SK-N-SH (cell line): ENCODE measurements around the gene TUBGCP5. TPM values are rescaled to one million over a fixed set of nuclear protein-coding genes. Genes with fewer than 3 reads are reported as not detected.

Source experiments
- CTCF ChIA-PET: fragments of 300-600, 350-600 bp; formaldehyde crosslinking; extraction: SDS; loops from one replicate; lab custom pipeline; 2021; lab: Yijun Ruan, JAX
- POLR2A ChIA-PET: fragments of 350-600 bp; sonication (Branson Sonifier 250); formaldehyde crosslinking; extraction: SDS; loops from one replicate; lab custom pipeline; 2020; ENCODE audit warnings: antibody characterized with exemption, inconsistent platforms; lab: Yijun Ruan, JAX
- DNase-seq: peaks from one replicate; pipeline ENCODE4 v3.0.0; 2012
- H2AFZ ChIP-seq: fragments of 200-600 bp; sonication (generic); 2 replicates; pipeline ENCODE4 v1.8.1; 2016; ENCODE audit warnings: antibody characterized with exemption, mild to moderate bottlenecking, low read depth
- H3F3A ChIP-seq: fragments of 200-600 bp; sonication (generic); replicated peaks from 2 replicates; pipeline ENCODE3; 2016; ENCODE audit warnings: antibody characterized with exemption, mild to moderate bottlenecking; ENCODE audit not compliant: insufficient read depth
- H3K27ac ChIP-seq, 2 experiments: fragments of 200-500 bp in 1 of 2; fragments of 200-600 bp in 1 of 2; sonication (Bioruptor generic) in 1 of 2; sonication (generic), shearing (Covaris generic) in 1 of 2; 2 replicates each; pipeline versions ENCODE4 v1.5.1 to v1.6.1; 2014 to 2016; ENCODE audit warnings: low read depth in 2 of 2, inconsistent platforms in 1 of 2, low read length in 1 of 2, mild to moderate bottlenecking in 1 of 2, mixed read lengths in 1 of 2
- H3K27me3 ChIP-seq: fragments of 200-600 bp; sonication (generic), shearing (Covaris generic); 2 replicates; pipeline ENCODE4 v1.6.1; 2016; ENCODE audit warnings: mixed run types; ENCODE audit not compliant: insufficient read depth
- H3K36me3 ChIP-seq, 2 experiments: fragments of 200-500 bp in 1 of 2; fragments of 200-600 bp in 1 of 2; sonication (Bioruptor generic) in 1 of 2; sonication (generic) in 1 of 2; replicated peaks in 1 of 2; 2 replicates each; pipeline versions ENCODE3 to v1.5.1; 2014 to 2016; ENCODE audit warnings: low read length in 1 of 2, mild to moderate bottlenecking in 1 of 2; ENCODE audit not compliant: insufficient read depth in 2 of 2, control insufficient read depth in 1 of 2
- H3K4me1 ChIP-seq, 2 experiments: fragments of 200-500 bp in 1 of 2; fragments of 200-600 bp in 1 of 2; sonication (Bioruptor generic) in 1 of 2; sonication (generic), shearing (Covaris generic) in 1 of 2; 2 replicates each; pipeline versions ENCODE4 v1.5.1 to v1.6.1; 2014 to 2016; ENCODE audit warnings: low read depth in 1 of 2, low read length in 1 of 2, mixed run types in 1 of 2; ENCODE audit not compliant: insufficient read depth in 2 of 2, control insufficient read depth in 1 of 2
- H3K4me2 ChIP-seq: fragments of 200-600 bp; sonication (generic), shearing (Covaris generic); 2 replicates; pipeline ENCODE4 v1.6.1; 2017; ENCODE audit warnings: mixed run types
- H3K4me3 ChIP-seq, 2 experiments: fragments of 200-500 bp in 1 of 2; fragments of 200-600 bp in 1 of 2; sonication (Bioruptor generic) in 1 of 2; sonication (generic), shearing (Covaris generic) in 1 of 2; 2 replicates each; pipeline versions ENCODE4 v1.5.1 to v1.8.1; 2014 to 2016; ENCODE audit warnings: low read depth in 2 of 2, inconsistent platforms in 1 of 2, low read length in 1 of 2, mild to moderate bottlenecking in 1 of 2, mixed read lengths in 1 of 2, moderate library complexity in 1 of 2
- H3K79me2 ChIP-seq: fragments of 200-600 bp; sonication (generic); 2 replicates; pipeline ENCODE4 v1.8.1; 2017; ENCODE audit warnings: mild to moderate bottlenecking; ENCODE audit not compliant: insufficient read depth
- H3K9ac ChIP-seq: fragments of 200-600 bp; sonication (generic); 2 replicates; pipeline ENCODE4 v1.6.1; 2017; ENCODE audit warnings: mixed run types
- H3K9me2 ChIP-seq: fragments of 200-600 bp; sonication (generic); 2 replicates; pipeline ENCODE4 v1.6.1; 2017; ENCODE audit warnings: mixed run types
- H3K9me3 ChIP-seq: fragments of 200-600 bp; sonication (generic); 2 replicates; pipeline ENCODE4 v1.6.1; 2017; ENCODE audit warnings: mixed run types, mild to moderate bottlenecking, moderate library complexity
- H4K20me1 ChIP-seq: fragments of 200-600 bp; sonication (generic); 2 replicates; pipeline ENCODE4 v1.6.1; 2017; ENCODE audit warnings: mild to moderate bottlenecking, mixed run types; ENCODE audit not compliant: insufficient read depth
- EZH2phosphoT487 ChIP-seq: fragments of 200-600 bp; sonication (generic); IDR thresholded peaks from 2 replicates; pipeline ENCODE4 v1.6.1; 2017; ENCODE audit warnings: low read depth, mixed run types, mild to moderate bottlenecking, antibody characterized with exemption, moderate library complexity, borderline replicate concordance
- FOSL2 ChIP-seq: IDR thresholded peaks from 2 replicates; pipeline ENCODE4 v1.4.0; 2012; ENCODE audit warnings: low read depth, mild to moderate bottlenecking, moderate library complexity, borderline replicate concordance
- FOXJ3 ChIP-seq: sonication (generic); formaldehyde crosslinking; IDR thresholded peaks from 2 replicates; pipeline ENCODE4 v1.5.1; 2020; ENCODE audit warnings: mild to moderate bottlenecking, missing genetic modification reagents
- GABPA ChIP-seq: IDR thresholded peaks from 2 replicates; pipeline ENCODE4 v1.4.0; 2012; ENCODE audit warnings: low read depth, mild to moderate bottlenecking
- GATA2 ChIP-seq: sonication (generic); formaldehyde crosslinking; IDR thresholded peaks from 2 replicates; pipeline ENCODE4 v1.5.0; 2020; ENCODE audit warnings: mild to moderate bottlenecking, missing genetic modification reagents
- JUND ChIP-seq: IDR thresholded peaks from 2 replicates; pipeline ENCODE4 v1.4.0; 2012
- MEF2A ChIP-seq: IDR thresholded peaks from 2 replicates; pipeline ENCODE4 v1.4.0; 2012; ENCODE audit warnings: low read depth, borderline replicate concordance
- MXI1 ChIP-seq: IDR thresholded peaks from 2 replicates; pipeline ENCODE4 v1.6.1; 2012; ENCODE audit warnings: mild to moderate bottlenecking, low read depth, low read length, improper control_type of control experiment
- NRF1 ChIP-seq: IDR thresholded peaks from 2 replicates; pipeline ENCODE4 v1.6.1; 2012; ENCODE audit warnings: low read depth, mild to moderate bottlenecking, low read length
- PBX3 ChIP-seq: IDR thresholded peaks from 2 replicates; pipeline ENCODE4; 2012
- RAD21 ChIP-seq: IDR thresholded peaks from 2 replicates; pipeline ENCODE4 v1.6.1; 2012; ENCODE audit warnings: mild to moderate bottlenecking, low read length
- RCOR1 ChIP-seq: fragments of 150-350 bp; IDR thresholded peaks from 2 replicates; pipeline ENCODE4 v1.6.1; 2017; ENCODE audit warnings: antibody characterized with exemption, low read length
- RFX5 ChIP-seq: IDR thresholded peaks from 2 replicates; pipeline ENCODE4 v1.6.1; 2012; ENCODE audit warnings: mild to moderate bottlenecking, improper control_type of control experiment, low read length
- RXRA ChIP-seq: IDR thresholded peaks from 2 replicates; pipeline ENCODE4 v1.4.0; 2012; ENCODE audit warnings: low read depth, mild to moderate bottlenecking, borderline replicate concordance
- SMC3 ChIP-seq: IDR thresholded peaks from 2 replicates; pipeline ENCODE4 v1.6.1; 2012; ENCODE audit warnings: low read depth, low read length, improper control_type of control experiment
- TAF1 ChIP-seq: IDR thresholded peaks from 2 replicates; pipeline ENCODE4 v1.6.1; 2012; ENCODE audit warnings: low read depth, mild to moderate bottlenecking, low read length, moderate library complexity, borderline replicate concordance
- TCF12 ChIP-seq: IDR thresholded peaks from 2 replicates; pipeline ENCODE4 v1.4.0; 2012
- TEAD4 ChIP-seq: IDR thresholded peaks from 2 replicates; pipeline ENCODE4 v1.4.0; 2012; ENCODE audit warnings: mild to moderate bottlenecking, borderline replicate concordance; ENCODE audit not compliant: insufficient read depth
- YY1 ChIP-seq: IDR thresholded peaks from 2 replicates; pipeline ENCODE4 v1.4.0; 2012; ENCODE audit warnings: low read depth, mild to moderate bottlenecking
- WGBS: methylation state at CpG from one replicate; pipeline ENCODE4 v1.1.6; 2017; ENCODE audit warnings: low lambda C conversion rate; 5-methylcytosine and 5-hydroxymethylcytosine counted together
- polyA plus RNA-seq, 3 experiments: library from polyadenylated mRNA; depleted of rRNA; stranded (reverse); fragments of >200 nt; gene quantifications; 2 replicates each; pipeline ENCODE4 v1.2.3, GENCODE V29; 2012
- TF ChIP-seq, protein P1 (sequence below): IDR thresholded peaks from 2 replicates; pipeline ENCODE4 v1.4.0; 2012; ENCODE audit warnings: low read depth
- TF ChIP-seq, protein P2 (sequence below): IDR thresholded peaks from 2 replicates; pipeline ENCODE4 v1.4.0; 2012; ENCODE audit warnings: low read depth, borderline replicate concordance
- TF ChIP-seq, protein P3 (sequence below): fragments of 200-600 bp; sonication (generic); IDR thresholded peaks from 2 replicates; pipeline ENCODE4 v1.6.1; 2017; ENCODE audit warnings: antibody characterized with exemption, mild to moderate bottlenecking, moderate library complexity

TUBGCP5 gene
- polyA plus RNA-seq, 1 of the 3 experiments (the other 2 are of a cell fraction), result 8.7 TPM

DNA sequence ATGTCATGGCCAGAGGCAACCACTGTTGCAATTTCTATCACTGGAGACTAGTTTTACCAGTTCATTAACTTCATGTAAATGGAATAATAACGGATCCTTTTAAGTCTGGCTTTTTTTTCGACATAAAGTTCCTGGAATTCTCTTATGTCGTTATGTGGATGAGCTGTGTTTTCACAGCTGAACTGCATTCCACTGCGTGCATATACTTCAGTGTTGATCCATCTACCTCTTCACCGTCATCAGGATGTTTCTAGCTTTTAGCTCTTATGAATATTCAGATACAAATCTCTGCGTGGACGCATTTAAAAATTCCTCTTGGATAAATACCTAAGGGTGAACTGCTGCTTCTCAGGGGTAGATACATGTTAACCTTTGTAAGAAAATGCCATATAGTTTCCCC, 43.6 kb downstream of the TUBGCP5 start (continued):
- TF ChIP-seq YY1 (no peak), TEAD4 (no peak), TAF1 (no peak), FOSL2 (no peak), MXI1 (no peak), GABPA (no peak), RXRA (no peak), TCF12 (no peak), NRF1 (no peak)
- TF ChIP-seq, protein P1, sequence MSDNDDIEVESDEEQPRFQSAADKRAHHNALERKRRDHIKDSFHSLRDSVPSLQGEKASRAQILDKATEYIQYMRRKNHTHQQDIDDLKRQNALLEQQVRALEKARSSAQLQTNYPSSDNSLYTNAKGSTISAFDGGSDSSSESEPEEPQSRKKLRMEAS, result no peak
- TF ChIP-seq, protein P2, sequence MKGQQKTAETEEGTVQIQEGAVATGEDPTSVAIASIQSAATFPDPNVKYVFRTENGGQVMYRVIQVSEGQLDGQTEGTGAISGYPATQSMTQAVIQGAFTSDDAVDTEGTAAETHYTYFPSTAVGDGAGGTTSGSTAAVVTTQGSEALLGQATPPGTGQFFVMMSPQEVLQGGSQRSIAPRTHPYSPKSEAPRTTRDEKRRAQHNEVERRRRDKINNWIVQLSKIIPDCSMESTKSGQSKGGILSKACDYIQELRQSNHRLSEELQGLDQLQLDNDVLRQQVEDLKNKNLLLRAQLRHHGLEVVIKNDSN, result no peak

DNA sequence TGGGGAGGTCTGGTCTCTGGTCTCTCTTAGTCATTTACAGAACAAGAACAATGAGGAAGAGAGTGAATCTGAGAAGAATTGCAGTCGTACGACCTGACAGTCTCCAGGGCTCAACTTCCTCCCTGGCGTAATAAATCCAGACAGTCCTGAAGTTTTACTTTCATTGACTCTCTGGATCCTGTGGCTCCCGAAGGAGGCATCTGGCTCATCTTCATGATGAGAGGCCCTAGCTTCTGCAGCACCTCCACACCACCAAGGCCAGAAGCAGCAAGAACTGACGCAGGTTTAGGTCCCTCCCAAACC, 47.4 kb downstream of the TUBGCP5 start:
- H3F3A ChIP-seq, result no peaks in the 10 kb centered on the region
- no peaks in the 10 kb centered on the region for H3K9me2 ChIP-seq
- DNase-seq, result no peak
- no peak overlapping the region for H3K9ac ChIP-seq
- no peaks in the 10 kb centered on the region for H3K9me3 ChIP-seq
- WGBS, result 91% methylated on average over 5 of the region's 5 CpGs
- H2AFZ ChIP-seq, result no peak overlapping the region
- H3K4me3 ChIP-seq, result no peak overlapping the region
- no peaks in the 10 kb centered on the region for H3K79me2 ChIP-seq
- H3K4me1 ChIP-seq, result no peaks in the 10 kb centered on the region
- CTCF ChIA-PET, result no interaction called here
- H4K20me1 ChIP-seq, result no peaks in the 10 kb centered on the region
- no peak overlapping the region for H3K27ac ChIP-seq
- no peak for TF ChIP-seq RCOR1
- TF ChIP-seq YY1, result no peak
- POLR2A ChIA-PET, result no interaction called here
- H3K27me3 ChIP-seq, result no peaks in the 10 kb centered on the region
- H3K4me2 ChIP-seq, result no peak overlapping the region
- peaks cover 0 to 8% of the 10 kb centered on the region in 2 experiments for H3K36me3 ChIP-seq

GRCh38 chr15:22989576-22990477, 49.5 kb downstream of the TUBGCP5 start:
- H4K20me1 ChIP-seq, result no peaks in the 10 kb centered on the region
- CTCF ChIA-PET, result no interaction called here
- H3K27me3 ChIP-seq, result no peaks in the 10 kb centered on the region
- no peak for TF ChIP-seq RXRA
- no peak for TF ChIP-seq JUND
- TF ChIP-seq RAD21, result no peak
- no peak for TF ChIP-seq SMC3
- TF ChIP-seq, protein P3, sequence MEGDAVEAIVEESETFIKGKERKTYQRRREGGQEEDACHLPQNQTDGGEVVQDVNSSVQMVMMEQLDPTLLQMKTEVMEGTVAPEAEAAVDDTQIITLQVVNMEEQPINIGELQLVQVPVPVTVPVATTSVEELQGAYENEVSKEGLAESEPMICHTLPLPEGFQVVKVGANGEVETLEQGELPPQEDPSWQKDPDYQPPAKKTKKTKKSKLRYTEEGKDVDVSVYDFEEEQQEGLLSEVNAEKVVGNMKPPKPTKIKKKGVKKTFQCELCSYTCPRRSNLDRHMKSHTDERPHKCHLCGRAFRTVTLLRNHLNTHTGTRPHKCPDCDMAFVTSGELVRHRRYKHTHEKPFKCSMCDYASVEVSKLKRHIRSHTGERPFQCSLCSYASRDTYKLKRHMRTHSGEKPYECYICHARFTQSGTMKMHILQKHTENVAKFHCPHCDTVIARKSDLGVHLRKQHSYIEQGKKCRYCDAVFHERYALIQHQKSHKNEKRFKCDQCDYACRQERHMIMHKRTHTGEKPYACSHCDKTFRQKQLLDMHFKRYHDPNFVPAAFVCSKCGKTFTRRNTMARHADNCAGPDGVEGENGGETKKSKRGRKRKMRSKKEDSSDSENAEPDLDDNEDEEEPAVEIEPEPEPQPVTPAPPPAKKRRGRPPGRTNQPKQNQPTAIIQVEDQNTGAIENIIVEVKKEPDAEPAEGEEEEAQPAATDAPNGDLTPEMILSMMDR, result no peak
- TF ChIP-seq MEF2A, result no peak
- no peak for TF ChIP-seq FOXJ3 (CRISPR knock-in tag)
- no peak for TF ChIP-seq GATA2 (CRISPR knock-in tag)
- TF ChIP-seq GABPA, result no peak
- TF ChIP-seq NRF1, result no peak
- TF ChIP-seq TEAD4, result no peak
- no peak for TF ChIP-seq PBX3
- TF ChIP-seq RFX5, result no peak
- TF ChIP-seq EZH2phosphoT487, result no peak
- H3K27ac ChIP-seq, result no peak overlapping the region
- H3F3A ChIP-seq, result peaks cover 1% of the 10 kb centered on the region
- H3K79me2 ChIP-seq, result no peaks in the 10 kb centered on the region
- 84% methylated on average over 7 of the region's 7 CpGs for WGBS
- no peak overlapping the region for H3K4me3 ChIP-seq
- H3K9me3 ChIP-seq, result no peaks in the 10 kb centered on the region
- no peak overlapping the region for H2AFZ ChIP-seq
- H3K4me2 ChIP-seq, result no peak overlapping the region
- POLR2A ChIA-PET, result no interaction called here
- DNase-seq, result no peak
- no peaks in the 10 kb centered on the region for H3K4me1 ChIP-seq
- no peaks in the 10 kb centered on the region for H3K9me2 ChIP-seq
- H3K36me3 ChIP-seq, result no peaks in the 10 kb centered on the region
- H3K9ac ChIP-seq, result no peak overlapping the region
